Testis (tissue), 2 donors: ENCODE data around the gene PKNOX2.

Experiments used
- POLR2A ChIP-seq: fragments of 450-650 bp; IDR thresholded peaks from one replicate; pipeline ENCODE4 v1.6.1; 2017; ENCODE audit warnings: antibody characterized with exemption, mild to moderate bottlenecking, moderate library complexity
- TF ChIP-seq, protein P1 (sequence below), 3 experiments: fragments of 450-650 bp in 2 of 3; fragments of 200-600 bp in 1 of 3; sonication (generic) in 1 of 3; IDR thresholded peaks; one replicate each; pipeline ENCODE4 v1.5.1; 2016 to 2019; ENCODE audit warnings: antibody characterized with exemption in 3 of 3, mild to moderate bottlenecking in 2 of 3, moderate library complexity in 1 of 3

DNA sequence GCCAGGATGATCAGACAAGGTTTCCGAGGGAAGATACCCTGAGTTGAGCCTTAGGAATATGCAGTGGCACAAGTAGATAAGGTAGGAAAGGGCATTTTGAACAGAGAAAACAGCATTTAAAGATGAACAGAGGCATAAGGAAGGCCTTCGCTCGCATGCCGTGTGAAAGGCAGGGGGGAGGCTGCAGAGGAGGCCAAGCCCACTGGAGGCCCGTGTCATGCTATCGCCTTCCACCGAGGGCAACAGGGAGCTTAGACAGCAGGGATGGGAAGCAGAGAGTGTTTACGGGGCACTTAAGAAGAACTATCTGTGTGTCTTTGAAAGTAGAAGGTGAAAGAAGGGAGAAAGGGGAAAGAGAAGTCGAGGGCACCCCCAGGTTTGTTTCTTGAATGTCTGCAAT is 148.3 kb downstream of the PKNOX2 start:
- TF ChIP-seq, protein P1, sequence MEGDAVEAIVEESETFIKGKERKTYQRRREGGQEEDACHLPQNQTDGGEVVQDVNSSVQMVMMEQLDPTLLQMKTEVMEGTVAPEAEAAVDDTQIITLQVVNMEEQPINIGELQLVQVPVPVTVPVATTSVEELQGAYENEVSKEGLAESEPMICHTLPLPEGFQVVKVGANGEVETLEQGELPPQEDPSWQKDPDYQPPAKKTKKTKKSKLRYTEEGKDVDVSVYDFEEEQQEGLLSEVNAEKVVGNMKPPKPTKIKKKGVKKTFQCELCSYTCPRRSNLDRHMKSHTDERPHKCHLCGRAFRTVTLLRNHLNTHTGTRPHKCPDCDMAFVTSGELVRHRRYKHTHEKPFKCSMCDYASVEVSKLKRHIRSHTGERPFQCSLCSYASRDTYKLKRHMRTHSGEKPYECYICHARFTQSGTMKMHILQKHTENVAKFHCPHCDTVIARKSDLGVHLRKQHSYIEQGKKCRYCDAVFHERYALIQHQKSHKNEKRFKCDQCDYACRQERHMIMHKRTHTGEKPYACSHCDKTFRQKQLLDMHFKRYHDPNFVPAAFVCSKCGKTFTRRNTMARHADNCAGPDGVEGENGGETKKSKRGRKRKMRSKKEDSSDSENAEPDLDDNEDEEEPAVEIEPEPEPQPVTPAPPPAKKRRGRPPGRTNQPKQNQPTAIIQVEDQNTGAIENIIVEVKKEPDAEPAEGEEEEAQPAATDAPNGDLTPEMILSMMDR (IDR thresholded peaks at IDR 0.05) = no peak
- TF ChIP-seq POLR2A = no peak
